HepG2 (cell line): ENCODE data around the gene ARSB. TPM values are rescaled to one million over a fixed set of nuclear protein-coding genes. Genes with fewer than 3 reads are reported as not detected.

Source experiments
- BCL6 ChIP-seq: IDR thresholded peaks from 2 replicates; pipeline ENCODE4 v1.6.1; 2016; ENCODE audit warnings: missing genetic modification reagents, missing compliant biosample characterization
- CENPX ChIP-seq: sonication (generic); formaldehyde crosslinking; IDR thresholded peaks from 2 replicates; pipeline ENCODE4 v1.9.0; 2021; ENCODE audit warnings: mild to moderate bottlenecking, missing genetic modification reagents, moderate library complexity
- FOXJ3 ChIP-seq: sonication (generic); formaldehyde crosslinking; IDR thresholded peaks from 2 replicates; pipeline ENCODE4 v1.4.0; 2020; ENCODE audit warnings: missing genetic modification reagents, mild to moderate bottlenecking, borderline replicate concordance
- HOXD1 ChIP-seq: sonication (generic); formaldehyde crosslinking; IDR thresholded peaks from 2 replicates; pipeline ENCODE4 v1.5.0; 2020; ENCODE audit warnings: missing genetic modification reagents
- IRF2 ChIP-seq: IDR thresholded peaks from 2 replicates; pipeline ENCODE4 v1.6.1; 2018; ENCODE audit warnings: missing genetic modification reagents, missing compliant biosample characterization
- KLF16 ChIP-seq, 2 experiments: sonication (generic) in 1 of 2; formaldehyde crosslinking in 1 of 2; IDR thresholded peaks; 2 replicates each; pipeline versions ENCODE4 v1.6.1 to v1.8.0; 2016 to 2023; ENCODE audit warnings: missing genetic modification reagents in 2 of 2, missing compliant biosample characterization in 1 of 2
- KLF9 ChIP-seq: IDR thresholded peaks from 2 replicates; pipeline ENCODE4 v1.6.1; 2016; ENCODE audit warnings: low read depth
- MBNL3 ChIP-seq: fragments of 250-450 bp; sonication (Bioruptor Pico); conservative IDR thresholded peaks from 2 replicates; pipeline ENCODE4 v1.8.0; 2022; ENCODE audit warnings: mild to moderate bottlenecking, inconsistent platforms
- NFATC3 ChIP-seq: sonication (generic); formaldehyde crosslinking; IDR thresholded peaks from 2 replicates; pipeline ENCODE4 v1.5.1; 2020; ENCODE audit warnings: mild to moderate bottlenecking, missing genetic modification reagents
- NFYC ChIP-seq: IDR thresholded peaks from 2 replicates; pipeline ENCODE4 v1.6.1; 2016; ENCODE audit warnings: missing genetic modification reagents, missing compliant biosample characterization
- RARA ChIP-seq: IDR thresholded peaks from 2 replicates; pipeline ENCODE4 v1.6.1; 2016; ENCODE audit warnings: missing genetic modification reagents, missing compliant biosample characterization
- RBM22 ChIP-seq: fragments of 200-400 bp; formaldehyde crosslinking; optimal IDR thresholded peaks from 2 replicates; pipeline ENCODE3; 2017; ENCODE audit warnings: mild to moderate bottlenecking, low read length, moderate library complexity
- SNAPC4 ChIP-seq: sonication (generic); formaldehyde crosslinking; IDR thresholded peaks from 2 replicates; pipeline ENCODE4 v1.4.0; 2020; ENCODE audit warnings: mild to moderate bottlenecking, missing genetic modification reagents
- TBP ChIP-seq: sonication (generic); formaldehyde crosslinking; IDR thresholded peaks from 2 replicates; pipeline ENCODE4 v1.5.0; 2020; ENCODE audit warnings: missing genetic modification reagents
- TBX2 ChIP-seq: sonication (generic); formaldehyde crosslinking; IDR thresholded peaks from 2 replicates; pipeline ENCODE4 v1.5.0; 2020; ENCODE audit warnings: missing genetic modification reagents, mild to moderate bottlenecking, borderline replicate concordance
- TEAD2 ChIP-seq: sonication (generic); formaldehyde crosslinking; IDR thresholded peaks from 2 replicates; pipeline ENCODE4 v1.9.0; 2021; ENCODE audit warnings: missing genetic modification reagents
- THYN1 ChIP-seq: sonication (generic); formaldehyde crosslinking; IDR thresholded peaks from 2 replicates; pipeline ENCODE4 v1.8.1; 2023; ENCODE audit warnings: low read depth, mild to moderate bottlenecking, moderate library complexity, missing genetic modification reagents, borderline replicate concordance
- ZNF577 ChIP-seq: sonication (generic); formaldehyde crosslinking; IDR thresholded peaks from 2 replicates; pipeline ENCODE4 v1.4.0; 2020; ENCODE audit warnings: mild to moderate bottlenecking, low read depth, missing genetic modification reagents, borderline replicate concordance
- ZNF703 ChIP-seq: sonication (generic); formaldehyde crosslinking; IDR thresholded peaks from 2 replicates; pipeline ENCODE4 v1.5.1; 2020; ENCODE audit warnings: missing genetic modification reagents, mild to moderate bottlenecking, moderate library complexity, borderline replicate concordance
- polyA plus RNA-seq, 8 experiments: library from polyadenylated mRNA; depleted of rRNA in 3 of 8; stranded (reverse) in 7 of 8; unstranded in 1 of 8; fragments of >200 nt; fragmentation: Illumina TruSeq in 4 of 8; extraction: Trizol in 4 of 8; gene quantifications; 2 replicates each; pipeline versions ENCODE4 v1.2.1 to v1.2.3, GENCODE V29; 2011 to 2016; ENCODE audit warnings: low read depth in 4 of 8, missing spikeins in 1 of 8, mixed read lengths in 1 of 8; ENCODE audit not compliant: insufficient read depth in 1 of 8
- total RNA-seq, 5 experiments: library from RNA; depleted of rRNA; stranded (reverse); fragments of >200 nt; fragmentation: Illumina TruSeq; extraction: Trizol; gene quantifications; 2 replicates each; pipeline ENCODE4 v1.2.3, GENCODE V29; 2016; ENCODE audit warnings: low read depth in 1 of 5
- TF ChIP-seq, protein P1 (sequence below): sonication (generic); formaldehyde crosslinking; IDR thresholded peaks from 2 replicates; pipeline ENCODE4 v1.9.0; 2021; ENCODE audit warnings: missing genetic modification reagents, borderline replicate concordance
- TF ChIP-seq, protein P2 (sequence below): sonication (generic); formaldehyde crosslinking; IDR thresholded peaks from 2 replicates; pipeline ENCODE4 v1.4.0; 2020; ENCODE audit warnings: missing genetic modification reagents, low read depth, mild to moderate bottlenecking, borderline replicate concordance

Gene ARSB
- total and polyA plus RNA-seq, 2 of the 13 experiments (the other 11 are each of a cell fraction or from before 2014, with no cell fraction given), result 52.6 to 66.4 TPM

DNA sequence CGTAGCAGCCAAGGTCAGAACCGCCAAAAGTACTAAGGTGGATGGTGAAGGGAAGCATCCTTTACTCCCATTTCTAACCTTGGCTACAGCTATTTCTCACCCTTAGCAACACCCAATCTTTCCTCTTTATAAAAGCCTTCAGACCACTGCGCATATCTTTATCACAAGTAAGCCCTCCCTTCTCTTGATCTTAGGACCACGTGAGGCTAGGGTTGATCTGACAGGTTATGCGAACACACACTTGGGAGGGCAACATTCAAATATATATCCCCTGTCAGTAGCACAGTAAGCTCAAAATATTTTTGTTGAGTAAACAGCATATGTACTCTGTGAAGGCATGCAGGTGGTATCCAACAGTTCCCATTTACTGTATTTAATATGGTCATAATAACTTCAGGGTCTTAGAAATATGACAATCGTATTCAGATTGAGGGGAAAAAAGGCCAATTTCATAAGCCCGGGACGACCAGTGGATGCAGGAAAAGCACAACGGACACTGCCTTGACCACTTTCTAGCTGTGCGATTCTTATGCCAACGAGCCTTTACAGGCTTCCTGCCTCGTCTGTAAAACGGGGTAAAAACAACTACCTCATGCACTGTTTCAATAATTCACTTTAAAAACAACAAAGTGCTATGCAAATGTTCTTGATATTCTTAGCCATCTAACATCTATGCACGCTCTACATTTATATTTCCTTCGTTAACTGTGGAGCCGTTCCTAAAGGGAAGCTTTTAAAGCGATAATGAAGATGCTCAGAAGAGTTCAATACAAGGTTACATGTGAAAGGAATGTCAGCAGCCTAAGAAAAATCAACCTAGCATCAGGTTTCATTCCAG is 1.3 kb downstream of the ARSB start (continued):
- no peak for TF ChIP-seq THYN1 (CRISPR knock-in tag)
- TF ChIP-seq KLF16 (CRISPR knock-in tag; IDR thresholded peaks at IDR 0.05), result no peak
- TF ChIP-seq FOXJ3, result 0 out of 2 replicates have a peak, but pooled peaks have one; percentile 18
- no peak for TF ChIP-seq NFYC
- TF ChIP-seq MBNL3 (CRISPR knock-in tag), result no peak
- no peak for TF ChIP-seq KLF9 (CRISPR knock-in tag)
- TF ChIP-seq, protein P1, sequence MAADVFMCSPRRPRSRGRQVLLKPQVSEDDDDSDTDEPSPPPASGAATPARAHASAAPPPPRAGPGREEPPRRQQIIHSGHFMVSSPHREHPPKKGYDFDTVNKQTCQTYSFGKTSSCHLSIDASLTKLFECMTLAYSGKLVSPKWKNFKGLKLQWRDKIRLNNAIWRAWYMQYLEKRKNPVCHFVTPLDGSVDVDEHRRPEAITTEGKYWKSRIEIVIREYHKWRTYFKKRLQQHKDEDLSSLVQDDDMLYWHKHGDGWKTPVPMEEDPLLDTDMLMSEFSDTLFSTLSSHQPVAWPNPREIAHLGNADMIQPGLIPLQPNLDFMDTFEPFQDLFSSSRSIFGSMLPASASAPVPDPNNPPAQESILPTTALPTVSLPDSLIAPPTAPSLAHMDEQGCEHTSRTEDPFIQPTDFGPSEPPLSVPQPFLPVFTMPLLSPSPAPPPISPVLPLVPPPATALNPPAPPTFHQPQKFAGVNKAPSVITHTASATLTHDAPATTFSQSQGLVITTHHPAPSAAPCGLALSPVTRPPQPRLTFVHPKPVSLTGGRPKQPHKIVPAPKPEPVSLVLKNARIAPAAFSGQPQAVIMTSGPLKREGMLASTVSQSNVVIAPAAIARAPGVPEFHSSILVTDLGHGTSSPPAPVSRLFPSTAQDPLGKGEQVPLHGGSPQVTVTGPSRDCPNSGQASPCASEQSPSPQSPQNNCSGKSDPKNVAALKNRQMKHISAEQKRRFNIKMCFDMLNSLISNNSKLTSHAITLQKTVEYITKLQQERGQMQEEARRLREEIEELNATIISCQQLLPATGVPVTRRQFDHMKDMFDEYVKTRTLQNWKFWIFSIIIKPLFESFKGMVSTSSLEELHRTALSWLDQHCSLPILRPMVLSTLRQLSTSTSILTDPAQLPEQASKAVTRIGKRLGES (CRISPR knock-in tag), result no peak
- TF ChIP-seq TBX2 (CRISPR knock-in tag), result 0 out of 2 replicates have a peak, but pooled peaks have one; percentile 20
- TF ChIP-seq RARA (CRISPR knock-in tag), result peak; percentile 30; the same call in 1 of the 2 replicates
- no peak for TF ChIP-seq IRF2 (CRISPR knock-in tag)
- no peak for TF ChIP-seq ZNF703 (CRISPR knock-in tag)
- no peak for TF ChIP-seq TEAD2 (CRISPR knock-in tag)
- TF ChIP-seq NFATC3 (CRISPR knock-in tag), result no peak
- TF ChIP-seq BCL6, result no peak
- TF ChIP-seq CENPX, result no peak
- 0 out of 2 replicates have a peak, but pooled peaks have one; percentile 31 for TF ChIP-seq HOXD1 (CRISPR knock-in tag)
- TF ChIP-seq RBM22, result peak; percentile 78
- TF ChIP-seq ZNF577 (CRISPR knock-in tag), result no peak
- TF ChIP-seq, protein P2, sequence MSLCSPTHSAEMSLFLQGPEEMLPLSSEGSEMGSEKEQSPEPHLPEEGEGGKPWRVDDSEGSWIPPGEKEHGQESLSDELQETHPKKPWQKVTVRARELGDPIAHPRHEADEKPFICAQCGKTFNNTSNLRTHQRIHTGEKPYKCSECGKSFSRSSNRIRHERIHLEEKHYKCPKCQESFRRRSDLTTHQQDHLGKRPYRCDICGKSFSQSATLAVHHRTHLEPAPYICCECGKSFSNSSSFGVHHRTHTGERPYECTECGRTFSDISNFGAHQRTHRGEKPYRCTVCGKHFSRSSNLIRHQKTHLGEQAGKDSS, result no peak
- TF ChIP-seq TBP (CRISPR knock-in tag), result no peak
- TF ChIP-seq SNAPC4 (CRISPR knock-in tag), result no peak
